Activated CD4-positive, alpha-beta memory T cell treated with anti-CD3 and anti-CD28 coated beads for 36 hours (primary cell): ENCODE results near the gene CDH23. TPM values are rescaled to one million over a fixed set of nuclear protein-coding genes. Genes with fewer than 3 reads are reported as not detected.
"Not testable (repeated sequence)": the region's sequence is repeated elsewhere in the genome, so short reads cannot be mapped to it uniquely, and the experiment has no call there.

ENCODE experiments used
- CTCF ChIA-PET: fragments of 350-600 bp; sonication (Branson Sonifier 250); formaldehyde crosslinking; loops from one replicate; lab custom pipeline; 2021; ENCODE audit warnings: antibody characterized with exemption, inconsistent platforms; lab: Charles Lee
- POLR2A ChIA-PET: fragments of 350-600 bp; sonication (Branson Sonifier 250); formaldehyde crosslinking; loops from one replicate; lab custom pipeline; 2021; ENCODE audit warnings: antibody characterized with exemption; lab: Charles Lee
- DNase-seq: peaks from one replicate; pipeline ENCODE4 v3.0.0-alpha.2; 2020
- H3K27ac Mint-ChIP-seq: one replicate; pipeline ENCODE4 v1.8.0; 2021; ENCODE audit warnings: mixed read lengths
- H3K27me3 Mint-ChIP-seq: one replicate; pipeline ENCODE4 v1.8.0; 2021; ENCODE audit warnings: mixed read lengths
- H3K36me3 Mint-ChIP-seq: one replicate; pipeline ENCODE4 v1.8.0; 2021; ENCODE audit warnings: mixed read lengths
- H3K4me1 Mint-ChIP-seq: one replicate; pipeline ENCODE4 v1.8.0; 2021; ENCODE audit warnings: low read depth, mixed read lengths
- H3K4me3 Mint-ChIP-seq: one replicate; pipeline ENCODE4 v1.8.0; 2021; ENCODE audit warnings: mild to moderate bottlenecking, mixed read lengths
- H3K9me3 Mint-ChIP-seq: one replicate; pipeline ENCODE4 v1.8.0; 2021; ENCODE audit warnings: mixed read lengths
- intact Hi-C: fragments of 100-400 bp; cut with micrococcal nuclease; formaldehyde crosslinking; loops from one replicate; pipeline ENCODE4 v1.15.1; 2023
- total RNA-seq, 2 experiments: library from RNA; stranded (reverse); gene quantifications; one replicate each; pipeline ENCODE4 v1.2.3, GENCODE V29; 2021

CDH23 gene
- total RNA-seq, 2 experiments from 2014 or later = 2.6 TPM

DNA sequence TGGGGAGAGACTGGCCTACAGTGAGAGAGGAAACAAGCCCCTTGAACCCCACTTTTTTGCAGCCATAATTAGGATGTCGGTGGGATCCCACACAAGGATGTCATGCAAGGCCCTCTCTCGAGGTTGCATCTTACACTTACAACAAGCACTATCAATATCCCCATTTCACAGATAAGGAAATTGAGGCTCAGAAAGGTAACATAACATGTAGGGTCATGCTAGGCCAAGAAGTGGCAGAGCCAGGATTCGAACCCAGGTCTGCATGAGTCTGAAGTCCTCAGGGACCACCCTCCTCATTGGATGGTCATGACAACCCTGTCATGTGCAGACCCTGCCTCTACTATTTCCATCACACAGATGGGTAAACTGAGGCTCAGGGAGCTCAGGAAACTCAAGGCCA is 199.4 kb downstream of the CDH23 start:
- Mint-ChIP-seq H3K27me3 (no peaks in the 10 kb centered on the region), H3K4me1 (peaks cover 6% of the 10 kb centered on the region), H3K27ac (no peak overlapping the region), H3K4me3 (no peak overlapping the region), H3K36me3 (no peaks in the 10 kb centered on the region), H3K9me3 (no peaks in the 10 kb centered on the region)
- intact Hi-C loops = no loop called here
- no peak for DNase-seq
- POLR2A ChIA-PET = no interaction called here
- CTCF ChIA-PET = no interaction called here

DNA sequence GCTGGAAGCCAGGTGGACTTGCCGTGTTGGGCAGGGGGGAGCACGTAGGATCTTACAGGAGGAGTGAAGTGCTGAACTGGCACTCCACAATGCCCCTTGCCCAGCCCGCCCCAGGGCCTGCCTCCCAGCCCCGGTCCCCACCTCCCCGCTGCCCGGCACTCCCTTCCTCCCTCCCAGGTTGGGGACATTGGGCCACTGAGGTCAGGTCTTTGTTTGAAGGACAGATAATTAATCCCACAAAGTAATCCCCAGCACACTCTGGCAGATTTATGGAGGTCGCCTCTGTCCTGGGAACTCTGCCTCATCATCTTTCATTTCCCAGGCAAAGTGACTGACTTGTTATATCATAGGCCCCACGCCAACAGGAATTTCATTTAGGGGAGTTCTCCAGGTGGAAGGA is 200.0 kb downstream of the CDH23 start:
- POLR2A ChIA-PET = no interaction called here
- H3K9me3 Mint-ChIP-seq = no peaks in the 10 kb centered on the region
- no peak overlapping the region for H3K4me3 Mint-ChIP-seq
- H3K27me3 Mint-ChIP-seq = no peaks in the 10 kb centered on the region
- no peak for DNase-seq
- CTCF ChIA-PET = interaction anchor here (1.0 kb wide), 1 partner anchor 201 kb away, joined by 3 read pairs; no protein-coding TSS in a partner anchor
- no peak overlapping the region for H3K27ac Mint-ChIP-seq
- no peaks in the 10 kb centered on the region for H3K36me3 Mint-ChIP-seq
- intact Hi-C loops = no loop called here
- peaks cover 9% of the 10 kb centered on the region for H3K4me1 Mint-ChIP-seq

DNA sequence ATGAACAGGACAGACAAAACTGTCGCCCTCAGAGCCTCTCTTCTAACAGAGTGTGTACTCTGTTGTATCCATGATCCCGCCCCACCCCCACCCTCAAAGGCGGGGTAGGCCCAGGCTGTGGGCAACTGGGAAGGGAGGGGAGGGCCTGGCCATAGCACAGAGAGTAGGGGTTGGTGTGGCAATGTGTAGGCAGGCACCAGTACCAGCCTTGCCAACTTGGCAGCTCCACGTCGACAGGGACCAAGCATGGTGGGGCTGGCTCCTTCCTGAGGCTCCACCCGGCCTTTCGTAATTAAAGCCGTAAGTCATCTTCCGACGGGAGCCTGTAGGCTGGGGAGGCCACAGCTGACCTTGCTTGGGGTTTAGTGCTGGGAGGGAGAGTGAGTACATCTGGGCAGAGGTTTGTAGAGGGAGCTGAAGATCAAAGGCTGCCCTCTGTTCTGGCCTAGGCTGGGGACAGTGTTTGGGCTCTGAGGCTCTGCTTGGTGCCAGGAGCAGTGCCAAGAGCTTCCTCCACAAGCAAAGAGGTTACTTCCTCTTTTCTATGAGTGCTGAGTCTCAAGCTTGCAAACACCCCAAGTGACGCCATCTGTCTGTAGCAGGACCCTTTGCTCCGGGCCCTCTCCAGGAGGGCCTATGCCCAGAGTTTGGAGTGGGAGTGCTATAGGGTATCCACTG is 201.2 kb downstream of the CDH23 start:
- intact Hi-C loops = no loop called here
- H3K4me3 Mint-ChIP-seq = no peak overlapping the region
- ChIA-PET POLR2A (no interaction called here), CTCF (interaction anchor here (0.7 to 2.4 kb wide), 3 partner anchors 11 to 202 kb away, joined by 3 to 9 read pairs (median 3); no protein-coding TSS in a partner anchor)
- H3K4me1 Mint-ChIP-seq = peaks cover 9% of the 10 kb centered on the region
- no peak for DNase-seq
- no peaks in the 10 kb centered on the region for H3K36me3 Mint-ChIP-seq
- H3K27ac Mint-ChIP-seq = no peak overlapping the region
- no peaks in the 10 kb centered on the region for H3K27me3 Mint-ChIP-seq
- H3K9me3 Mint-ChIP-seq = no peaks in the 10 kb centered on the region

DNA sequence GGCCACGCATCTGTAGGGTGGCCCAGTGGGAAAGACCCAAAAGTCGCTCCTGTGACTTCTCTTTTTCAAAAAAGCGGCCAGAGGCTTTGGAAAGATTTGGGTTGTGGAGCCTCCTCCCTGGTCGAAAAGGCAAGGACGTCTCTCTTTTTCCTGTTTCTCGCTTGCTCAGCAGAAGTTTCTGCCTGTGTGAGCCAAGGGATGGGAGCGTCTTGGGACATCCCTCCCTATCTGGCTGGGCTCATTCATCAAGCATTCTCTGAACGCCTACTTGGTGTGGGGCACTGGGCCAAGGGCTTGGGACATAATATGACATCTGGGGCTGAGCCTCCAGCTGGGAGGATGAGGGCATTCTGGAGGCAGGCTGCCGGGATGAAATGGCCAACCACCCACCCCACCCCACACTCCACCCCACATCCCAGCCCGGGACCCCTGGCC is 201.9 kb downstream of the CDH23 start:
- CTCF ChIA-PET = interaction anchor here (2.4 kb wide), 1 partner anchor 11 kb away, joined by 9 read pairs; no protein-coding TSS in a partner anchor
- intact Hi-C loops = no loop called here
- POLR2A ChIA-PET = no interaction called here
- H3K27ac Mint-ChIP-seq = no peak overlapping the region
- no peak overlapping the region for H3K4me3 Mint-ChIP-seq
- peaks cover 9% of the 10 kb centered on the region for H3K4me1 Mint-ChIP-seq
- H3K9me3 Mint-ChIP-seq = no peaks in the 10 kb centered on the region
- DNase-seq = no peak
- no peaks in the 10 kb centered on the region for H3K27me3 Mint-ChIP-seq
- H3K36me3 Mint-ChIP-seq = no peaks in the 10 kb centered on the region

DNA sequence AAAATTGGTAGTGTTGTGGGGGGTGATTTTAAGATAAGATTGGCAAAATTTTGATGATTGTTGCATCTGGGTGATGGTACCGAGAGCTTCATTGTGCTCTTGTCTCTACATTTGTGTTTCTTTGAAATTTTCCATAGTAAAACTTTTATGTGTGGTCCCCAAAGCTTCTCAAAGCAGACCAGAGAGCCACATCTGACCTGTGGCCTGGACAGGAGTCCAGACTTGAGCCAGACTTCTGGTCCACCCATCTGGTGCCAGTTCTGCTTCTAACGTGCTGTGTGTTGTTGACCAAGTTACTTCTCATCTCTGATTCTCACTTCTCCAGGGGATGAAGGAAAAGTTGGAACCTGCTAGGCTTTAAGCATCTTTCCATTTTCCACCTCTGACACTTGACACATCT is 202.8 kb downstream of the CDH23 start:
- no peak overlapping the region for H3K27ac Mint-ChIP-seq
- no peak for DNase-seq
- H3K36me3 Mint-ChIP-seq = no peaks in the 10 kb centered on the region
- ChIA-PET CTCF (interaction anchor here (2.4 kb wide), 1 partner anchor 10 kb away, joined by 9 read pairs; no protein-coding TSS in a partner anchor), POLR2A (no interaction called here)
- H3K9me3 Mint-ChIP-seq = no peaks in the 10 kb centered on the region
- H3K4me3 Mint-ChIP-seq = no peak overlapping the region
- intact Hi-C loops = no loop called here
- H3K27me3 Mint-ChIP-seq = no peaks in the 10 kb centered on the region
- H3K4me1 Mint-ChIP-seq = peaks cover 9% of the 10 kb centered on the region

DNA sequence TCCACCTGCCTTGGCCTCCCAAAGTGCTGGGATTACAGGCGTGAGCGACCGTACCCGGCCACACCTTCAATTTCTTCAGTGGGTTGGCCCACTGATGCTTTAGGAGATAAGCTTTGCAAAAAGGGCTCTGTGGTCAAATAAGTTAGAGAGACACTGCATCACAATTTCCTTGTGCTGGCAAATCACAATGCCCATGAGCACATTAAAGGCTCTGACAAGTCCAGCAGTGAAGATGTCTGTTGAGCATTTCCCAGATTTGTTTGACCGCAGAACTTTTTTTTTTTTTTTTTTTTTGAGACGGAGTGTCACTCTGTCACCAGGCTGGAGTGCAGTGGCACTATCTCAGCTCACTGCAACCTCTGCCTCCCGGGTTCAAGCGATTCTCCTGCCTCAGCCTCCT is 203.5 kb downstream of the CDH23 start:
- H3K4me1 Mint-ChIP-seq, H3K4me3 Mint-ChIP-seq, H3K27me3 Mint-ChIP-seq, CTCF ChIA-PET, H3K27ac Mint-ChIP-seq, DNase-seq, H3K9me3 Mint-ChIP-seq, H3K36me3 Mint-ChIP-seq: not testable (repeated sequence)
- intact Hi-C loops = loop anchor here (10.0 kb wide), 1 partner anchor 285 kb away; the partner anchor contains the start of gene SLC29A3
- POLR2A ChIA-PET = interaction anchor here (0.6 kb wide), 1 partner anchor 314 kb away, joined by 4 read pairs; no protein-coding TSS in a partner anchor

DNA sequence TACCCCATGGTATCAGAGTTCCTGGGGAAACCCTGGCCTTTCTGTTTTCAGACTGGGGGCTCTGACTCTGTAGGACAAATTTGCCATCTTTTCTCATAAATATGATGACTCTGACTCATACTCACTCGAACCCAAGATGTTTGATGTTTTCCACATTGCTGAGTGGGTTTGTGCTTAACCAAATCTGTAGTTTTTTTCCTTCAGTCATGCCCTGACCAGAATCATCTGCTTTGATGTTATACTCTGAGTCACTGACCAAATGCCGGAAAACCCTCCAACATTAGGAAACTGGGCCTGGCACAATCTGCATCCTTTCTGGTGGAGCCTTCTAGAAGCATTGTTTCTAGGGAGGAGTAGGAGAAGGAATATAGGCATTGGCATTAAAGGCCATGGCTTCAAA is 204.1 kb downstream of the CDH23 start:
- Mint-ChIP-seq H3K4me1 (peaks cover 9% of the 10 kb centered on the region), H3K9me3 (no peaks in the 10 kb centered on the region), H3K27me3 (no peaks in the 10 kb centered on the region), H3K27ac (no peak overlapping the region), H3K36me3 (no peaks in the 10 kb centered on the region), H3K4me3 (no peak overlapping the region)
- peak; percentile 29 for DNase-seq
- CTCF ChIA-PET = interaction anchor here (1.3 kb wide), 1 partner anchor 107 kb away, joined by 3 read pairs; no protein-coding TSS in a partner anchor
- intact Hi-C loops = loop anchor here (10.0 kb wide), 1 partner anchor 286 kb away; the partner anchor contains the start of gene SLC29A3
- POLR2A ChIA-PET = interaction anchor here (0.6 kb wide), 1 partner anchor 315 kb away, joined by 4 read pairs; no protein-coding TSS in a partner anchor

DNA sequence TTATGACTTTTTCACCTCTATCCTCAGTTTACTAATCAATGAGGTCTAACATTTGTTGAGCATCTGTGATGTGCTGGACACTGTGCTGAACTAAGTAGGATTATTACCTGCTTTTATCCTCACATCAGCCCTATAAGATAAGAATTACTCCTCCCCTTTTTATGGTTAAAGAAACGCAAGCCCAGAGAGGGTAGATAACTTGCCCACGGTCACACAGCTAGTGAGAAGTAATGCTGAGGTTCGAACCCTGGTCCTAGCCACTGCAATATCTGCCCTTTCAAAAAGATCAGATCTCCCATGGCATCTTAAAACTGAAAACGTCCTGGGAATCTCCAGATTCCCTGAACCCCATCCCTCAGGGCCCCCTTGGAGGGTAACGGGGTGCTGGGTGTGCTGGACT is 204.6 kb downstream of the CDH23 start:
- no peak overlapping the region for H3K27ac Mint-ChIP-seq
- no peaks in the 10 kb centered on the region for H3K27me3 Mint-ChIP-seq
- no peaks in the 10 kb centered on the region for H3K9me3 Mint-ChIP-seq
- DNase-seq = no peak
- H3K4me3 Mint-ChIP-seq = no peak overlapping the region
- POLR2A ChIA-PET = no interaction called here
- no peaks in the 10 kb centered on the region for H3K36me3 Mint-ChIP-seq
- intact Hi-C loops = loop anchor here (10.0 kb wide), 1 partner anchor 286 kb away; the partner anchor contains the start of gene SLC29A3
- CTCF ChIA-PET = interaction anchor here (1.3 kb wide), 1 partner anchor 107 kb away, joined by 3 read pairs; no protein-coding TSS in a partner anchor
- H3K4me1 Mint-ChIP-seq = peaks cover 9% of the 10 kb centered on the region

DNA sequence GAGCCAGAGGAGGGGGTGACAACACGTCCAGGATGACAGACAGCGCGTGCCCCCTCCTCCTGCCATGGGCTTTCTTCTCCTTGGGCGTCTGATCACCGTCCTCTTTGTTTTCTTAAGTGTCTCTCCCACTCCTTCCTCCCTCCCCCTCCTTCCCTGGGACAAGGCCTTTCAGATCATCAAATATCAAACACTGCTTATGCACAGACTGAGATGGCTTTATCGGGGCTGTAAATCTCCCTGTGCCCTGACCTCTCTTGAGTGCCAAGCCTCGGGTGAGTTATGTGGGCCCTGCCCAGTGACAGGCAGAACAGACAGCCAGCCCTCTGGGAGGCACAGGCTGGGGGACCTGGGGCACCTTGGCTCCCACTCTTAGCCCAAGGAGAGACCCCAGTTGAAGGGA is 206.4 kb downstream of the CDH23 start:
- H3K27ac Mint-ChIP-seq = no peak overlapping the region
- H3K4me1 Mint-ChIP-seq = peaks cover 9% of the 10 kb centered on the region
- no peaks in the 10 kb centered on the region for H3K9me3 Mint-ChIP-seq
- H3K36me3 Mint-ChIP-seq = no peaks in the 10 kb centered on the region
- CTCF ChIA-PET = no interaction called here
- intact Hi-C loops = loop anchor here (10.0 kb wide), 1 partner anchor 288 kb away; the partner anchor contains the start of gene SLC29A3
- DNase-seq = no peak
- POLR2A ChIA-PET = no interaction called here
- no peak overlapping the region for H3K4me3 Mint-ChIP-seq
- H3K27me3 Mint-ChIP-seq = no peaks in the 10 kb centered on the region

DNA sequence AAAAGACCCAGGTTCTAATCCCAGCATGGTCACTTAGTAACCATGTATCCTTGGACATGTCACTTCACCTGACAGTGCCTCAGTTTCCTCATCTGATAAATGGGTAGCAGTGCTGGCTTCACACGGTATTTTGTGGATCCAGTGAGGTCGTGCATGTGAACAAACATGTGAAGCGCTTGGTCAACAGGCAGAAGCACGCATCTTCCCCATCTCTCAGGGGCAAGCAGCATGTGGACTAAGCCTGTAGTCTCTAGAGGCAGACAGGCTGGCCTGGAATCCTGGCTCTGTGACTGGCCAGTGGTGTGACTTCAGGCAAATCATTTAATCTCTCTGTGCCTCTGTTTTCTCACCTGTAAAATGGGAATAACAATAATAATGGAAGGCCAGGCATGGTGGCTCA is 207.0 kb downstream of the CDH23 start:
- CTCF ChIA-PET = interaction anchor here (1.3 kb wide), 1 partner anchor 34 kb away, joined by 4 read pairs; no protein-coding TSS in a partner anchor
- intact Hi-C loops = loop anchor here (10.0 kb wide), 1 partner anchor 289 kb away; the partner anchor contains the start of gene SLC29A3
- Mint-ChIP-seq H3K9me3 (no peaks in the 10 kb centered on the region), H3K27ac (no peak overlapping the region), H3K4me3 (no peak overlapping the region), H3K36me3 (no peaks in the 10 kb centered on the region), H3K4me1 (peaks cover 9% of the 10 kb centered on the region), H3K27me3 (no peaks in the 10 kb centered on the region)
- POLR2A ChIA-PET = no interaction called here
- DNase-seq = no peak

DNA sequence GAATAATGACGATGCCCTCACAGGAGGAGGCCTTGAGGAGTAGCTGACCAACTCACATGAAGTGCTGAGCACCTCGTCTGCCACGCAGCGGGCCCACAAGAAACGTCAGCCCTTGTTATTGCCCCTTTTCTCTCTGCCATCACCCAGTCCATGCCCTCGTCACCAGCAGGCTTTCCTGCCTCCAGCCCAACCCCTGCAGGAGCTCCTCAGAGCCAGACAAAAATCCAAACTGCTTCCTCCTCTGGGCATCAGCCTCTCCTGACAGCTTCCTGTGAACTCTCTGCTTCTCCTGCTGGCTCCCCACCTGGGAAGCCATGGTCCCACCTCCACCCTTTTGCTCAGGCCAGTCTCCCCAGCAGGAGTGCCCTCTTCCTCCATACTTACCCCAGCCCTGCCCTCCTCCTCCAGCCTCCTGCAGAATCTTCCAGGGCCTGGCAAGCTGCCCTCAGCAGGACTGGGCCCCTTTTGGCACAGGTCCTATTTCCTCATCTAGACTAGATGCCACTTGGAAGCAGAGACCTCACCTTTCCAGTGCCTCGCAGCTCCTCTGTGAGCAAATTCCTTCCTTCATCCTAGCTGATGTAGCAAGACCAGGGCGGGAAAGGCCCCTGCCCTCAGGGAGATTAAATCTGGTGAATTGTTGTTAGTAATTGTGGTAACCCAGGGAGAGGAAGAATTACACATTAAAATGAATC is 207.8 kb downstream of the CDH23 start:
- intact Hi-C loops = loop anchor here (10.0 kb wide), 1 partner anchor 290 kb away; the partner anchor contains the start of gene SLC29A3
- H3K4me3 Mint-ChIP-seq = no peak overlapping the region
- H3K27me3 Mint-ChIP-seq = no peaks in the 10 kb centered on the region
- peaks cover 9% of the 10 kb centered on the region for H3K4me1 Mint-ChIP-seq
- no peaks in the 10 kb centered on the region for H3K36me3 Mint-ChIP-seq
- no peak overlapping the region for H3K27ac Mint-ChIP-seq
- CTCF ChIA-PET = interaction anchor here (1.3 kb wide), 1 partner anchor 34 kb away, joined by 4 read pairs; no protein-coding TSS in a partner anchor
- POLR2A ChIA-PET = no interaction called here
- H3K9me3 Mint-ChIP-seq = no peaks in the 10 kb centered on the region
- DNase-seq = no peak
